K562 (cell line): ENCODE measurements around the gene WWOX.

ENCODE experiments used
- FOSL1 ChIP-seq: fragments of 200-800 bp; sonication (Bioruptor generic); conservative IDR thresholded peaks from 2 replicates; pipeline ENCODE4 v1.6.1; 2016; ENCODE audit warnings: missing genetic modification characterization, missing compliant biosample characterization
- GABPB1 ChIP-seq: sonication (generic); formaldehyde crosslinking; IDR thresholded peaks from 2 replicates; pipeline ENCODE4 v1.8.0; 2022; ENCODE audit warnings: mild to moderate bottlenecking, missing genetic modification reagents
- HMGXB4 ChIP-seq: sonication (generic); formaldehyde crosslinking; IDR thresholded peaks from 2 replicates; pipeline ENCODE4 v1.8.1; 2023; ENCODE audit warnings: mild to moderate bottlenecking, missing genetic modification reagents
- KLF6 ChIP-seq: fragments of 250-450 bp; sonication (Bioruptor Pico); IDR thresholded peaks from 2 replicates; pipeline ENCODE4 v1.4.0; 2020; ENCODE audit warnings: mild to moderate bottlenecking, moderate library complexity, borderline replicate concordance
- MXI1 ChIP-seq: IDR thresholded peaks from 2 replicates; pipeline ENCODE4 v1.6.1; 2011; ENCODE audit warnings: low read depth, mild to moderate bottlenecking, improper control_type of control experiment, low read length
- RAD21 ChIP-seq, 2 experiments: fragments of 250-450 bp in 1 of 2; fragments of 450-650 bp in 1 of 2; sonication (Bioruptor Pico) in 1 of 2; formaldehyde crosslinking in 1 of 2; IDR thresholded peaks in 1 of 2; conservative IDR thresholded peaks in 1 of 2; 2 replicates each; pipeline versions ENCODE4 v1.4.0 to v1.8.0; 2020 to 2022; ENCODE audit warnings: mild to moderate bottlenecking in 2 of 2, moderate library complexity in 1 of 2
- RBM22 ChIP-seq: fragments of 200-400 bp; formaldehyde crosslinking; IDR thresholded peaks from 2 replicates; pipeline ENCODE4 v1.6.1; 2018; ENCODE audit warnings: low read length, low read depth; ENCODE audit not compliant: poor library complexity, severe bottlenecking
- ZBTB5 ChIP-seq: fragments of 450-650 bp; IDR thresholded peaks from 2 replicates; pipeline ENCODE4 v1.6.1; 2017; ENCODE audit warnings: antibody characterized with exemption
- ZNF778 ChIP-seq: fragments of 450-650 bp; formaldehyde crosslinking; IDR thresholded peaks from 2 replicates; pipeline ENCODE4 v1.4.0; 2020; ENCODE audit warnings: mild to moderate bottlenecking, moderate library complexity
- TF ChIP-seq, protein P1 (sequence below), 3 experiments: IDR thresholded peaks in 2 of 3; conservative IDR thresholded peaks in 1 of 3; 2 replicates each; pipeline ENCODE4 v1.5.1; 2011 to 2012; ENCODE audit warnings: low read length in 3 of 3, mild to moderate bottlenecking in 3 of 3, control low read depth in 2 of 3, improper control_type of control experiment in 1 of 3, inconsistent platforms in 1 of 3, low read depth in 1 of 3, mixed read lengths in 1 of 3, moderate library complexity in 1 of 3; ENCODE audit not compliant: insufficient read depth in 2 of 3
- TF ChIP-seq, protein P2 (sequence below): fragments of 250-450 bp; sonication (Bioruptor Pico); IDR thresholded peaks from 2 replicates; pipeline ENCODE4 v1.8.0; 2022; ENCODE audit warnings: inconsistent platforms

DNA sequence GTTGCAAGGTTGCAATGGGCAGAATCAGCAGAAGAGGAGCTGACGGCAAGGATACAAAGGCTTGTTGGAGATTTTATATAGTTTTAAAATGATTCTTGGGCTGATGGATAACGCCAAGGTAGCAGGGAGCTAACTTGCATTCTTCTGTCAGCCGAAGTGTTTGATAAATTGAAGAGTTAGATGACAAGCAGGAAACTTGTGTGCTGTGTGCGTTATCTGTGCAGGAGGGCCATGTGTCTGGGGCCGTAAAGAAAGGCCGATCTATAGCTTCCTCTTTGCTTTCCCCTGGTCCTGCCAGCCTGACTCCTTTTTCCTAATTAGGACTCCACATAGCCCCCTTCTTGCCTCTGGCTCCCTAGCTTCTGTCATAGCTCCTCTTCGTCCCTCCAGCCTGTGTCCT lies 6.7 kb upstream of the WWOX start:
- no peak for TF ChIP-seq HMGXB4 (CRISPR knock-in tag)
- no peak for TF ChIP-seq RBM22
- no peak for TF ChIP-seq FOSL1 (tag)
- no peak for TF ChIP-seq MXI1
- TF ChIP-seq, protein P1, sequence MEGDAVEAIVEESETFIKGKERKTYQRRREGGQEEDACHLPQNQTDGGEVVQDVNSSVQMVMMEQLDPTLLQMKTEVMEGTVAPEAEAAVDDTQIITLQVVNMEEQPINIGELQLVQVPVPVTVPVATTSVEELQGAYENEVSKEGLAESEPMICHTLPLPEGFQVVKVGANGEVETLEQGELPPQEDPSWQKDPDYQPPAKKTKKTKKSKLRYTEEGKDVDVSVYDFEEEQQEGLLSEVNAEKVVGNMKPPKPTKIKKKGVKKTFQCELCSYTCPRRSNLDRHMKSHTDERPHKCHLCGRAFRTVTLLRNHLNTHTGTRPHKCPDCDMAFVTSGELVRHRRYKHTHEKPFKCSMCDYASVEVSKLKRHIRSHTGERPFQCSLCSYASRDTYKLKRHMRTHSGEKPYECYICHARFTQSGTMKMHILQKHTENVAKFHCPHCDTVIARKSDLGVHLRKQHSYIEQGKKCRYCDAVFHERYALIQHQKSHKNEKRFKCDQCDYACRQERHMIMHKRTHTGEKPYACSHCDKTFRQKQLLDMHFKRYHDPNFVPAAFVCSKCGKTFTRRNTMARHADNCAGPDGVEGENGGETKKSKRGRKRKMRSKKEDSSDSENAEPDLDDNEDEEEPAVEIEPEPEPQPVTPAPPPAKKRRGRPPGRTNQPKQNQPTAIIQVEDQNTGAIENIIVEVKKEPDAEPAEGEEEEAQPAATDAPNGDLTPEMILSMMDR (IDR thresholded peaks at IDR 0.05 in 2 of 3, conservative IDR thresholded peaks at IDR 0.05 in 1 of 3; ENCODE audit: insufficient read depth in 2 of 3, low read depth in 1 of 3, low read length in 3 of 3), result no peak
- TF ChIP-seq GABPB1, result no peak
- TF ChIP-seq KLF6 (CRISPR knock-in tag), result no peak
- TF ChIP-seq, protein P2, sequence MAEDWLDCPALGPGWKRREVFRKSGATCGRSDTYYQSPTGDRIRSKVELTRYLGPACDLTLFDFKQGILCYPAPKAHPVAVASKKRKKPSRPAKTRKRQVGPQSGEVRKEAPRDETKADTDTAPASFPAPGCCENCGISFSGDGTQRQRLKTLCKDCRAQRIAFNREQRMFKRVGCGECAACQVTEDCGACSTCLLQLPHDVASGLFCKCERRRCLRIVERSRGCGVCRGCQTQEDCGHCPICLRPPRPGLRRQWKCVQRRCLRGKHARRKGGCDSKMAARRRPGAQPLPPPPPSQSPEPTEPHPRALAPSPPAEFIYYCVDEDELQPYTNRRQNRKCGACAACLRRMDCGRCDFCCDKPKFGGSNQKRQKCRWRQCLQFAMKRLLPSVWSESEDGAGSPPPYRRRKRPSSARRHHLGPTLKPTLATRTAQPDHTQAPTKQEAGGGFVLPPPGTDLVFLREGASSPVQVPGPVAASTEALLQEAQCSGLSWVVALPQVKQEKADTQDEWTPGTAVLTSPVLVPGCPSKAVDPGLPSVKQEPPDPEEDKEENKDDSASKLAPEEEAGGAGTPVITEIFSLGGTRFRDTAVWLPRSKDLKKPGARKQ (CRISPR knock-in tag), result no peak
- TF ChIP-seq ZBTB5, result no peak
- TF ChIP-seq ZNF778 (CRISPR knock-in tag), result no peak
- no peak for TF ChIP-seq RAD21 (CRISPR knock-in tag; conservative IDR thresholded peaks at IDR 0.05 in 1 of 2, IDR thresholded peaks at IDR 0.05 in 1 of 2)
